HG03342 (cell line): ENCODE results near the gene PTPRO.

ENCODE experiments used
- ATAC-seq: cut with Tn5 transposase; IDR thresholded peaks from one replicate; pipeline ENCODE4 v1.9.1; 2021; ENCODE audit warnings: mild to moderate bottlenecking, moderate library complexity; ENCODE audit not compliant: unreplicated experiment

PTPRO gene

DNA sequence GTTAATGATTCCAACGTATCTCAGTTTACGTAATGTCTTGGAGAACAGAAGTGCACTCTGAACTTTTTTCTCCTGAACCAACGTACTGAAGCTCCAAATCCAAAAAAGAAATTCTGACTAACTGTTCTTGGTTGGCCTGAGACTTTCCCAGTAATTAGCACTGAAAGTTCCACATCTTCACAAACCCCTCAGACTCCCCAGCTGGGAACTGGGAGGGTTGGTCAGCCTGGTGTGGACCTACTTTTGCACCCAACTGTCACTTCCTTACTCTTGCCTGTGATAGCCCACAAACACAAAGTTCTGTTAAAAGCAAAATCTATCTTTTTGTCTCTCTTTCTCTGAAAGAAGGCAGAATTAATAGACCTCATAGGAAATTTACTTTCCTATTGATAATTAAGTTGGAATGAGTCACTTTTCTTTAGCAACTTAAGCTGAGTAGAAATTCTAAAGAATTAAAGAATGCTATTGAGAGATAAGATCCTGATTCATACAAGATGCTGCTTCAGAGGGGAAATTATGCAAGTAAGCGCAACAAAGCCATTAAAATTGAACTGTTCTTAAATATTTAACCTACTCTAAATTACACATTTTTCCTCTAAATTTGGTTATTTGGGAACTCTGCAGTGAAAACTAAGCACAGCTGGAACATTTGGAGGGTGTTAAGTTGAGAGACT is 311.8 kb downstream of the PTPRO start:
- ATAC-seq, result no peak

DNA sequence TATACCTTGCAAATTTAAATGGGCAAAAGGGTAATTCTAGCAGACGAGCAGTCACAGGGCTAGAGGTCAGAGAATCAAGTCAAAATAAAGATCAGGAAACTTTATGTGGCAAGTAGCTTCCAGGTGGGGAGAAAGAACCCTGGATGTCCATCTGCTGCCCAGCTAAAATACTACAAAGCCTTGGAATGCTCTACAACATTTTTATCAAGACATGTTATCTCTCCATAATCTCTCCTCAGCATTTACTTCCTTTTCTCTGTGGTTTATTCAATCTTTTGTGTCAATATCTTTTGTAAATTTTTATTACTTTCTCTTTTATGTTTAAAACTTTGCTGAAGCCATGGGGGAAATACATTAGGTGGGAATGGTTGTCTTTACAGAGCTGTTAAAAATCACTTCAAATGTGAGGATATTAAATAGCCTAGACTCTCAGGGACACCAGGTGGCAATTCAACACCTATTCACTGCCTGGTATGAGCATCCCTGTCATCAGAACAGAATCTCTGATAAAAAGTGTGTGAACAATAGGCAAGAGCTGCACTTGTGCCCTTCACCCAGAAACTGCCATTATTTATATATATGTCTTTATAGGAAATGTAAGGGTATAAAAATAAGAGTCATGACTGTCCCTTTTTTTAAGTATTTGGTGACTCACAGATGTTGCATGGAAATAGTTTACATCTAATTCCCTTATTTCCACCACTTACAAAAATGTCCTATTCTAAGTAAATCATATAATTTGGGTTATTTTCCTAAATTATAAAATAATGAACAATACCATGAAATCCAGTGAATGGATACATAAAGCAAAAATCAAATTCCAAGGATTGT is 314.0 kb downstream of the PTPRO start:
- ATAC-seq, result no peak

DNA sequence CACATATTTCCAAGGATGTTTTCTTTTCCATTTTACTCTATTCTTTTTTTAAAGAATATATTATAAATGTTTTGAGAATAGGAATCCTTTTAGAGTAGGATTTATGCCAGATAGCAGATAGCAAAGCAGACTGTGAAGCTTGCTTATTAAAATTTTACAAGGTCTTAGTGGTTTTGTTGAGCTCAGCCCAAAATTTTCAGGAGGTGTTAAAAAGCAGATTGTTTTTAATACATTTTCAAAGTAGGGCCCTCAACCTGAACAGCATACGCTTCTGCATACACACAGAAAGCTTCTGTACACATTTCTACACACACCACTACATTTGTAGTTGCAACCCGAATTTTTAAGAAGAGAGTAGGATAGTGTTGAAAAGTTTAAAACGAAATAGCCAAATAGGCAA is 315.9 kb downstream of the PTPRO start:
- ATAC-seq, result no peak

DNA sequence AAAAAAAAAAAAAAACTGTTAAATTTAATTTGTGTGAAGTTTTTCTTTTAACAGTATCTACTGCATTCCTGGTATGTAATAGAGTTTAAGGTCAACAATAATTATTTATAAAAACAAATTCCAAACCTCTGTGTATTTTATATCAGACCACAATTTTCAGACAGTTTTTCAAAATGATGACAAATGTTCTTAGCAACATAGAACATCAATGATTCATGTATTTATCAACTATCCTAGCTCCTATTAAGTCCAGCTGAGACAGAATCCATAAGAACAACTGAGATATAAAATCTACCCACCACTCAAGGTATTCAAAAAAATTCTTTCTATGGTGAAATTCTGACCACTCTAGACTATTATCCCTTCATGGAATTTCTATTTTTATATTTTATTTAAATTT is 322.4 kb downstream of the PTPRO start:
- no peak for ATAC-seq

DNA sequence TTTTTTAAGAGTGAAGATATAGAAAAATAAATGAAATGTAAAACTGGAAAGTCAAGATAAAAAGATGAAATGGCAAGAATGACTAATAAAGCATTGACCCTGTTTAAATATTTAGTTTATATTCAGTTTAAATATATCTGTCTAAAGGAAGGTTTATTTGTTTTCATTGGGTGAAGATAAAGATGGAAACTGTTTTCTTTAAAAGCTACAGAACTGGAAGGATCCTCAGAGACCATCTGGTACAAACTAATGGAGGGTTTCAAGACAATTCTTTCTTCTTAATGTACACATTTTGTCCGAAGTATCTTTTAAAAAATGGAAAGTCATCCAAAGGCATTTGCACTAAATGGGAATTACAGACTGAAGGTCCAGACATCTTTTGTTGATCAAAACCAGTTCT is 324.3 kb downstream of the PTPRO start:
- ATAC-seq, result no peak
